NCI-H1694 (cell line): ENCODE data around the gene KCNJ5.

ENCODE experiments used
- DNase-seq: peaks from one replicate; lab custom pipeline; 2025; lab: John Stamatoyannopoulos, UW

Gene KCNJ5

GRCh38 chr11:128933481-128934178 is 42.5 kb downstream of the KCNJ5 start:
- DNase-seq, result no peak

- no peak for DNase-seq
These were observed 43.2 kb downstream of the KCNJ5 start for GRCh38 chr11:128934351-128934750.

- DNase-seq, result no peak
These were observed 43.8 kb downstream of the KCNJ5 start for GRCh38 chr11:128934926-128935325.

GRCh38 chr11:128936606-128937251 is 45.6 kb downstream of the KCNJ5 start:
- no peak for DNase-seq

GRCh38 chr11:128937480-128937879 is 46.3 kb downstream of the KCNJ5 start:
- no peak for DNase-seq

GRCh38 chr11:128938156-128938885 is 47.2 kb downstream of the KCNJ5 start:
- DNase-seq, result no peak

GRCh38 chr11:128939591-128939990 is 48.4 kb downstream of the KCNJ5 start:
- no peak for DNase-seq

- DNase-seq, result no peak
These were observed 49.0 kb downstream of the KCNJ5 start for GRCh38 chr11:128940156-128940555.

- no peak for DNase-seq
These were observed 49.4 kb downstream of the KCNJ5 start for GRCh38 chr11:128940603-128941002.

GRCh38 chr11:128941110-128941509 is 50.0 kb downstream of the KCNJ5 start:
- DNase-seq, result no peak

GRCh38 chr11:128941573-128942271 is 50.6 kb downstream of the KCNJ5 start:
- no peak for DNase-seq

- no peak for DNase-seq
These were observed 51.1 kb downstream of the KCNJ5 start for GRCh38 chr11:128942272-128942612.

GRCh38 chr11:128942817-128943427 is 51.8 kb downstream of the KCNJ5 start, which contains the start of gene TP53AIP1:
TSS of gene TP53AIP1 (minus strand) at chr11:128942871. CDS start at chr11:128937818, 5,053 bp downstream.
- no peak for DNase-seq

GRCh38 chr11:128943428-128943976 is 52.3 kb downstream of the KCNJ5 start:
- DNase-seq, result no peak

- DNase-seq, result no peak
These were observed 55.5 kb downstream of the KCNJ5 start for GRCh38 chr11:128946648-128947047.

- DNase-seq, result no peak
These were observed 56.6 kb downstream of the KCNJ5 start for GRCh38 chr11:128947773-128948172.

- DNase-seq, result no peak
These were observed 57.4 kb downstream of the KCNJ5 start for GRCh38 chr11:128948583-128948982.

- no peak for DNase-seq
These were observed 58.8 kb downstream of the KCNJ5 start for GRCh38 chr11:128949791-128950454.

GRCh38 chr11:128953151-128953550 is 62.0 kb downstream of the KCNJ5 start:
- DNase-seq, result no peak

- no peak for DNase-seq
These were observed 64.5 kb downstream of the KCNJ5 start for GRCh38 chr11:128955636-128956035.
